ENCODE measurements around the gene NKG7. TPM values are rescaled to one million over a fixed set of nuclear protein-coding genes. Genes with fewer than 3 reads are reported as not detected.

The NKG7 gene, protein sequence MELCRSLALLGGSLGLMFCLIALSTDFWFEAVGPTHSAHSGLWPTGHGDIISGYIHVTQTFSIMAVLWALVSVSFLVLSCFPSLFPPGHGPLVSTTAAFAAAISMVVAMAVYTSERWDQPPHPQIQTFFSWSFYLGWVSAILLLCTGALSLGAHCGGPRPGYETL
- not detected in 2 replicates for total RNA-seq

DNA sequence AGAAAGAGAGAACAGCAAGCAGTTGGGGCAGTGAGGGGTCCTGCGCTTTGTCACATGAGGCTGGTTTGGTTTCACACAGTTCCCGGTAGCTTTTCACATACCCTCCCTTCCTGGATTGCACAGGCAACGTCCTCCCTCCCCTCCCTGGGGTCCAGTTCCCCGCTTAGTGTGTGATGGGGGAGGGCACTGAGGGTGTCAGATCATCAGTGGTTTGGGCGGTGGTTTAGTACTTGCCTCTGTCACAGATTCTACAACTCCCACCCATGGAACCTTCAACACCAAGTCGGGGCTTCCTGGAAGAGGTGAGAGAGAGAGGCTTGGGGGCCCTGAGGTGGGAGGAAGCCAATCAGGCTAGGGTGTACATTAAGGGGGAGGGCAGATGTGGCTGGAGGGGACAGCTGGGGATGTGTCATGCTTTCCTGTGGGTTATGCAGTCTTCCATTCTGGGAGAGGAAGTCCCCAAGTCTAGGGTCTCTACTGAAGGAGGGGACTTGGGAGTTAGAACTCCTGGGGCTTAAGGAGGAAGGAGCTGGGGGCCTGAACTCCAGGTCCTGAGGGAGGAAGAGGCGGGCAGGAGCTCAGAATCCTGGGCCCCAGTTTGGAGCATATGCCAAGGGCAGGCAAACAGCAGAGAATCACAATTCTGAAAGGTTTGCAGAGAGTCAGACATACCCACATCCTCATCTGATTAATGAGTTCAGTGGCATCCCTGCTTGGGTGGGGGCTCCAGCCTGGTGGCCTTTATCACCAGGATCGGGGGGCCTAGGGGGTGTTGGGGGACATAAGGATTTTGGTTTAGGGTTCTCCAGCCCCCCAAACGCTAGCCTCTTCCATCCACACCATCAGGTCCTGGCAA lies at the start of gene NKG7:
NKG7 (minus strand) TSS at position 6 of the 856 bp plus-strand sequence. CDS start 119 bp downstream, outside the sequence.

GRCh38 chr19:51417107-51417809 lies 44.8 kb upstream of the NKG7 start, which contains the start of gene SIGLEC10:
SIGLEC10 (minus strand) TSS chr19:51417642; CDS start chr19:51417581, 61 bp downstream.

DNA sequence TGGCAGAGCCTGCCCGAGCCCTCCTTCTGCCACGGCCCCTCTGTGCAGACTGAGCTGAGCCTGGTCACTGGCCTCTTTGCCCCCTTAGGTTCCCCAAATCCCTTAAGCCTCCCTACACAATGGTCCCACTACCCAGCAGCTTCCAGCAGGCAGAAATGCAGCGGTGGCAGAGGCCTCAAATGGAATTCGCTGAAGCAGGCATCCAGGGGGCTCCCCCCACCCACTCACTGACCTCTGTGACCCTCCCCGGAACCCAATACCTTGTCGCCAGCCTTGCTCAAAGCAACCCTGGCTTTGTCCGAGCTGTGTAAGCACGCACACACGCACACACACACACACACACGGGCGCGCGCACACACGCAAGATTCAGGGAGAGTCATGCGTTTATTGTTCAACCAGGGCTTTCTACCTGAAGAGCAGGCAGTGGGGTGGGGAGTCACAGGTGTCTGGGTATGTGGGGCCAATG lies 15.5 kb upstream of the NKG7 start, which contains the start of gene LIM2:
LIM2 (minus strand) TSS at position 51 of the 466 bp plus-strand sequence. CDS start 531 bp downstream, outside the sequence.

DNA sequence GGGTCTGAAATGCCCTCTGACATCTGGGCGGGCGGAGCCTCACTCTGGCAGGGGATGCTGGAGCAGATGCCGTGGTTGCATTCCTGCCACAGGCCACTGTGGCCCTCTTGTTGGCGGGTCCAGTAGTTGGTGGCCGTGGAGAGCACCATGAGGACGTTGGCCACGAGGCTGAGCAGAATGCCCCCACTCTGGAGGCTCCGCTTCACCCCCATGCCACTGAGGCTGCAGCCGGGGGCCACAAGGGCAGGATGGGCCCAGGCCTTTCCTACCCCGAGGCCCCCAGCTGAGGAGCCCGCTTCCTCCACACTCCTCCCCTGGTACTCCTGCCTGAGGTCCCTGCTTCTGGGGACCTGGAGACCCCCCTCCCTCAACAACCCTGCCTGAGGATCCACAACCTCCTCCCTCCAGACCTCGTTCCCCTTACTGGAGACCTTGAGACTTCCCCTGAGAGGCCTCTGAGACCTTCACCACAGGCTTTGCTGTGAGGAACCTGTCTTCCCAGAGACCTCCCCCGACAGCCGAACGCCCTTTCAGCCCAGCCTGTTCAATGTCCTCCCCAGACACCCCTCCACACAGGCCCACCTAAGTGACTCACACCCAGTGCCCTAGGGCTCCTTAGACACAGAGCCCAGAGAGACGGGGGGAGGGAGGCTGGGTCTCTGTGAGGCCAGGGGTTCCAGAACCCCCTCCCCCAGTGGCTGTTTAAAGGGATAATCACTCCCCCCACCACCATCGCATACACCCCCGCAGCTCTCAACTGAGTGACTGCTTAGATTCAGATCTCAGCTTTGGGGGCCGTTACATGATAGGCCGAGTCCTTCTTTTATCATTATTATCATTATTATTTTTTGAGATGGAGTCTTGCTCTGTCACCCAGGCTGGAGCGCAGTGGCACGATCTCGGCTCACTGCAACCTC lies 3.8 kb downstream of the NKG7 start, which contains the start of gene CLDND2:
CLDND2 (minus strand) TSS at position 638 of the 917 bp plus-strand sequence; CDS start at position 212, 426 bp downstream.

GRCh38 chr19:51365965-51366388 lies 6.5 kb downstream of the NKG7 start, which contains the start of gene ETFB:
ETFB (minus strand) TSS chr19:51366388; CDS start chr19:51366326, 62 bp downstream.

GRCh38 chr19:51341976-51342580 lies 30.4 kb downstream of the NKG7 start, which contains the start of gene VSIG10L:
VSIG10L (minus strand) TSS chr19:51342139; CDS start chr19:51342124, 15 bp downstream.

Other genes starting within 250 kb of the NKG7 start
- 0.06 TPM in 1 of 2 replicates, not detected in the other for gene SIGLEC9, start 247.7 kb downstream of the NKG7 start, total RNA-seq
- gene SIGLEC7, start 230.4 kb downstream of the NKG7 start, total RNA-seq: not detected in 2 replicates
- gene CD33, start 147.6 kb downstream of the NKG7 start, total RNA-seq: not detected in 2 replicates
- not detected in 2 replicates for gene SIGLECL1, start 121.6 kb downstream of the NKG7 start, total RNA-seq
- not detected in 2 replicates for gene IGLON5, start 61.0 kb downstream of the NKG7 start, total RNA-seq
- gene VSIG10L, start 30.5 kb downstream of the NKG7 start, total RNA-seq: under 0.01 and 0.06 TPM in 2 replicates
- gene ETFB, start 6.3 kb downstream of the NKG7 start, total RNA-seq: 77.5 and 117 TPM in 2 replicates
- not detected in 2 replicates for gene CLDND2, start 3.7 kb downstream of the NKG7 start, total RNA-seq
- not detected in 2 replicates for gene LIM2, start 15.3 kb upstream of the NKG7 start, total RNA-seq
- gene C19orf84, start 17.9 kb upstream of the NKG7 start, total RNA-seq: not detected in 2 replicates
- gene SIGLEC10, start 45.0 kb upstream of the NKG7 start, total RNA-seq: not detected in 2 replicates
- gene SIGLEC8, start 85.8 kb upstream of the NKG7 start, total RNA-seq: not detected in 2 replicates
- not detected in 2 replicates for gene CEACAM18, start 105.9 kb upstream of the NKG7 start, total RNA-seq
- gene SIGLEC12, start 129.1 kb upstream of the NKG7 start, total RNA-seq: not detected in 2 replicates
- not detected in 2 replicates for gene SIGLEC6, start 159.0 kb upstream of the NKG7 start, total RNA-seq
- gene ZNF175, start 198.6 kb upstream of the NKG7 start, total RNA-seq: 2.6 and 7.4 TPM in 2 replicates

All from bladder microvascular endothelial cell (primary cell).